NCI-H345 treated with DMSO at 0.1 percent for 48 hours (cell line): Measurements from ENCODE around the gene PDE11A.
"Not testable (repeated sequence)": the region's sequence is repeated elsewhere in the genome, so short reads cannot be mapped to it uniquely, and the experiment has no call there.

Experiments
- DNase-seq: peaks from one replicate; lab custom pipeline; 2025; ENCODE audit not compliant: unreplicated experiment; lab: John Stamatoyannopoulos, UW

PDE11A gene

GRCh38 chr2:178072383-178073301 is at the start of gene PDE11A:
Gene PDE11A (minus strand): TSS chr2:178072777. CDS start chr2:178072437, 340 bp downstream.
- peak; percentile 68 for DNase-seq

DNA sequence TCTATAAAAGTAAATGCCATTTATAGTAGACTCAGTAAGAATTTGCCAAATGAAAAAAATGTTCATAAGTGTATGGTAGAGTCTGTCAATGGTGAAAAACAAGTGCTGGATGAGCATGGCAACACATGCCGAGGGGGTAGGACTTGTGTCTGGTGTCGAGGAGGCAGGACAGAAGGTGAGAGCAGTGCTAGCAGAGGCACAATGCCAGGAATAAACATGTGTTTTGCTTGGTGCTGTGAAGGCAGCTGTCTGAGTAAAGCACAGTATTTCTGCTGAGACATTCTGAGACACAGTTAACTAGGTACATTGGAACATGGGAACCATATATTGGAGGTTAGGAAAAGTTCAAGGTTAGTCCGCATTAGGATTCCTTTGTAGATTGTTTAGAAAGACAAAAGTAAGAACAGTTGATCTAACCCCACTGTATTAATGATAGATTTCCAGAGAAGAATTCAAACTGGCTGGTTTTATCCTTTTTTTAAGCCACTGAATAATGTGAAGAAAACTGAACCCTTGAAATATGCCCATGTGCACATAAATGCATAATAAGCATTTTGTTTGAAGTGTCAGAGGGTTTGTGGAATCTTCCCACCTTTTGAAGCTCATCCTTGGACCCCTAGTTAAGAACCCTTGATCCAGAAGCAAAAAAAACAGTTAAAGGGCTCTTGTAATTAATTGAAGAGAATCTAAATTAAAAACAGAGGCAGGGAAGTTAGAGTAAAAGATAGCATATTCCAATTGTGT is 46.8 kb upstream of the PDE11A start:
- DNase-seq = no peak

DNA sequence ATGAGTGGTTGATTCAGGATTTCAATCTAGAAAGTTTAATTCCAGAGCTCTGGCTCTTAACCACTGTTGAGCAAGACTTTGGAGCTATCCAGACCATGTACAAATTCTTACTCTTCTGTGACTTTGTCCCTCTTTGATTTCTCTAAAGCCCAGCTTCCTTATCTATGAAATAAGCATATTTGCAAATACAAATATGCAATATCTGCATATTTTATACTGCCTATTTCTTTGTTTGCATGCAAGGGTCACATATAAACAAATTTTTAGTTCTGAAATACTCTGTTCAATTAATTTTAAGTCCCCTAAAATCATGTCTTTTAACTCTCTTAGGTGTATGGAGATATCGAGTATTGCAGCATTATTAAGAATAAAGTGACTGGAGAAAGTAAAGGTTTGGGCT is 45.1 kb upstream of the PDE11A start:
- DNase-seq = no peak

DNA sequence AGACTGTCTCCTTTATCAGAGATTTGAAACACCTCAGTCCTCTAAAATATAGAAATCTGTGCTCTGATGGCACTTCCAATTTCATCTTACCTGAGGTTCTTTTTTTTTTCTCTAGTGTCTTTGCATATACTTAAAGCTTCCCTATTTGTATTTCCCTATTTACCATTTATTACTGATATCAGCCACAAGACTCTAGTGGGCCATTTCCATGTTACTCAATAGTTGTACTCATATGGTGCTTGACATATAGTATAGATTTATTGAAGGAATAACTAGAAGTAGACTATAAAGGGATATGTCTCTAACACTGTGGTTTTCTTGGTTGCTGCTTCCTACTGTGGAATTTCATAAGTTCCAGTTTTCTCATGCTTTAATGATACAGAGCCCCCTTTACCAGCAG is 42.7 kb upstream of the PDE11A start:
- no peak for DNase-seq

DNA sequence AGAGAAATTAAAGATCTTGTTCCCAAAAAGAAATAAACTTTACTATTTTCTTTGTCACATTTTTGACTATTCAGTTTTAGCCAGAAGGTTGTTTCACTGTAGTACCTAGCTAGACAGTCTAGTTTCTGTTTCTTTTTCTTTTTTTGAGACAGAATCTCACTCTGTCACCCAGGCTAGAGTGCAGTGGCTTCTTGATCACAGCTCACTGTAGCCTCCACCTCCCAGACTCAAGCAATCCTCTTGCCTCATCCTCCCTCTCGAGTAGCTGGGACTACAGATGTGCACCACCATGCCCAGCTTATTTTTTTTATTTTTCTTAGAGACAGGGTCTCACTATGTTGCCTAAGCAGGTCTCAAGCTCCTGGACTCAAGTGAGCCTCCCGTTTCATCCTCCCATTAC is 41.9 kb upstream of the PDE11A start:
- DNase-seq = no peak

DNA sequence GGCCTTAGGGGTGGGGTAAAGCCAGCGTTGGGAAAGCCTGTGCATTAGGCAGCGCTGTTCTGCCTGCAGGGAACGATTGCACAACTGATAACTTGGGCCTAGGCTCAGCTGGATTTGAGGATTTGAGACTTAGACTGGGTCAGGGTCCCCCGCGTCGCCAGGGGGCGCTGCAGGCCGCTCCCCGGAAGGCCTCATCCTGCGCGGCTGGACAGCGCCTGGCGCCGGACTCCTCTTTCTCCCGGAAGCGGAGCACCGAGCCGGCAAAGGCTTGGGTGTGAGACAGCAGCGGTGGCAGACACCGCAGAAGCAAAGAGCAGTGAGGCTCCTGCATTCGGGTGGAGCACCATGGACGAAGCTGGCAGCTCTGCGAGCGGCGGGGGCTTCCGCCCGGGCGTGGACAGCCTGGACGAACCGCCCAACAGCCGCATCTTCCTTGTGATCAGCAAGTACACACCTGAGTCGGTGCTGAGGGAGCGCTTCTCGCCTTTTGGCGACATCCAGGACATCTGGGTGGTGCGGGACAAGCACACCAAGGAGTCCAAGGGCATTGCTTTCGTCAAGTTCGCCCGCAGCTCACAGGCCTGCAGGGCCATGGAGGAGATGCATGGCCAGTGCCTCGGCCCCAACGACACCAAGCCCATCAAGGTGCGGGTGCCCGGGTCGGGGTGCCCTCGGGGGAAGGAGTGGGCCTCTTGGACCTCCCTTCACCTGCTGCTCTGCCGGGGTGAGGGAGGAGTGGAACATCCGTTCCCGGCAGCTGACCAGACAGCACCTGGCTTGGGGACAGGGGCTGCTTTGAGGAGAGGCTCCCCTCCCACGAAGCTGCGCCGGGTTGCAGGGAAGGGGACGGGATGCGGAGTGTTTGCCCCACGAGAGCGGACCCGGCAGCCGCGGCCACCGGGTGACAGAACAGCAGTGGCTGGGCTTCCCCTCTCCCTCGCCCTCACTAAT is 39.9 kb upstream of the PDE11A start, which contains the start of gene RBM45:
Gene RBM45 (plus strand): TSS at position 236 of the 951 bp plus-strand sequence. CDS start 110 bp downstream, at position 346.
- peak; percentile 85 for DNase-seq

GRCh38 chr2:178111743-178112142 is 39.2 kb upstream of the PDE11A start:
- no peak for DNase-seq

DNA sequence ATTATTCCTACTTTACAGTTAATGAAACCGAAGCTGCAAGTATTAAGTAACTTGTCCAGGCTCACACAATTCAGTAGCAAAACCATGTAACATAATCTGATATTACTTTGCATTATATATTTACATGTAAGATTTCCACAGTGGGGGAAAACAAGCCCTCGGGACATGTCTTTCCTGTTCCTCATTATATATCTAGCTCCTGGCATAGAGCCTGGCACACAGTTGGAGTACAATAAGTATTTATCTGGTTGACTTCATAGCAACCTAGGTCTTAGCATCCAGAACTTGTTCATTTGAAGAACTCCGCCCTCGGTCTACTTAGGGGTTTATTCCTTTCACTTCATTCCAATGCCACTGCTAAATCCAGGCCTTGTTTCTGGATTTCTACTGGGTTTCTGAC is 38.1 kb upstream of the PDE11A start:
- DNase-seq = no peak

GRCh38 chr2:178109813-178110212 is 37.2 kb upstream of the PDE11A start:
- DNase-seq = peak; percentile 45

DNA sequence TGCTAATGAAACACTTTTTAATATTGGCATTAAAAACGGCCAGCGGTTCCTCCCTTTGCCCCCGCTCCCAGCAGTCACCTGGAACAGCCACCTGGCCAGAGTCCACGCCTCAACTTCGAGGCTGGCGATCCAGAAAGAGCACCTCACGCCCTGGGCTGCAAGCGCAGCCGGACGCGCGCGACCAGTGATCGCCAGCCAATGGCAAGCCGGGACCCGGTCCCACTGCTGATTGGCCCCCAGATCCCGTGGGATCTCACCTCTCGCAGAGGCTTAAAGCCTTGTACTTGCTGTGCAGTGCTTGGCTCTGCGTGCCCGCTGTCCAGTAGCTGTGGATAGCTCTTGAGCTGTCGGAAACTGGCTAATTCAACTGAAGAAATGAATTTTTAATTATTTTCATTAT is 35.6 kb upstream of the PDE11A start:
- DNase-seq = no peak

GRCh38 chr2:178106053-178106452 is 33.5 kb upstream of the PDE11A start:
- DNase-seq = no peak

DNA sequence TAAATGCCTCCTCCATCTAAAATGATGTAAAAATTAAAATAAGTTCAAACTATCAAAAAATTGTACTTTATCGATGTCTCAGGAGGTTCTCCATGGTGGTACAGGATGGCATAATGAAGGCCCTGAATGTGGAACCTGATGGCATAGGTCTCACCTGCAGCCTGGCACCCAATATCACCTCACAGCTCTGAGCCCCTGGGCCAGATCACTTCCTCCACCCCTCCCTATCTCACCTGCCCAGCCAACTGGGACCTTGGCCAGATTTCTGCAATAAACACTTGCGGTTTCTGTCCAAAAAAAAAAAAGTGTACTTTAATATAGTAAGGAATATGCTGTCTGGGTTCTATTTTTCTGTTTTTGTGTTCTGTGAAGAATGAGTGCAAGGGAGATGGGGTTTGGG is 33.0 kb upstream of the PDE11A start:
- DNase-seq = no peak

DNA sequence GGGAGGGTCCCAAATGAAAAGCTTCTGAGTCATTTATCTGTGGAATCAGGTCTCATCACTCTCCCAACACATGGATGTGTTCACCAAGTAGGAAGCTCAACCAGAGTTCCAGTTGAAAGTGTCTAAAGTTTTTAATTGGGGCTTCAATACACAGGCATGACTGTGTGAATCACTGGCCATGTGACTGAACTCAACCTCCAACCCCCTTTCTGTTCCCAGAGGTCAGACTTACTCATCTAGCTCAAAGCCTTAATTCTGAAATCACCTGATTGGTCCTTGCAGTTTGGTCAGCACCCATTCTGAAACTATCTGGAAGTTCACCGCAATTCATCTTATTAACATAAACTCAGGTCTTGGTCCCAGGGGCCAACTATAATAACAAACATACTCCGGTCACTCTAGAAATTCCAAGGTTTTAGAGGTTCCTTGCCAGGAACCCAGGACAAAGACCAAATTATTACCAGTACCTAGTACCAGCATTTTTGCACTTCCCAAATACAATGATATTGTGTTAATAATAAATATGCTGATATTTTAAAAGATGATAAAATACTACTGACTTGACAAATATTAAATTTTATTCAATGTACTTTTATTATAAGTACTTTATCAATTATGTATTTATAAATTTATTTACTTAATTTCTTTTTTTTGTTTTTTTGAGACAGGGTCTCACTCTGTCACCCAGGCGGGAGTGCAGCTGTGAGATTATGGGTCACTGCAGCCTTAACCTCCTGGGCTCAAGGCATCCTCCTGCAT is 28.9 kb upstream of the PDE11A start:
- DNase-seq = no peak

GRCh38 chr2:178093471-178093870 is 20.9 kb upstream of the PDE11A start:
- no peak for DNase-seq

GRCh38 chr2:178088774-178089270 is 16.2 kb upstream of the PDE11A start:
- DNase-seq = no peak

GRCh38 chr2:178084273-178084672 is 11.7 kb upstream of the PDE11A start:
- DNase-seq = no peak

DNA sequence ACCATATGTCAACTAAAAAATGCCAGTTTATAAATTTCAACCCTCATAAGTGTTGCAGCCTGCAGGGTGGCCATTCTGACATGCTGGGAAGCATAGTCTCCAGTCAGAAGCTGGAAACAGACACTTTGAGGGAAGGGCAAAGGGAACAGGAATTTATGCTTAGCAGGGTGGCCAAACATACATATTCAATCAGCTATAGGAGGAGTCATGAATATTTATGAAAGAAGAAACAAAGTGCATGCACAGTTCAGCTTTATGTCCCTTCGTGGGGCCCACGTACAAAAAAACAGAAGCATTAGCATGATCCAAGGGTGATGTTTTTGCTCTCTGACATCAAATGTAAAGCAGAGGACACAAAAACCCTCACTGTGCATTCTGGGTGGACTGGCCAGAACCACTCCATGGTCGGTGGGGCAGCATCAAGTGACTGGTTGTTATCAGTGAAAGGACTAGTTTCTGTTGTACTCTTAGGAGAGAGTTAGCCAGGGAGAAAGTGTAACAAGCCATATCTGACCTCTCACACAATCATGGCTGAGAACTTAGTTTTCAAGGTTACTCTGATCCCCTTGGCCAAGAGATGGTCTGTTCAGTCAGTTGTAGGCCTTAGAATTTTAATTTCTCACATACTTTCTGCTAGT is 9.9 kb upstream of the PDE11A start:
- DNase-seq = no peak

- DNase-seq = not testable (repeated sequence)
These were observed 6.7 kb upstream of the PDE11A start for GRCh38 chr2:178079279-178079678.

DNA sequence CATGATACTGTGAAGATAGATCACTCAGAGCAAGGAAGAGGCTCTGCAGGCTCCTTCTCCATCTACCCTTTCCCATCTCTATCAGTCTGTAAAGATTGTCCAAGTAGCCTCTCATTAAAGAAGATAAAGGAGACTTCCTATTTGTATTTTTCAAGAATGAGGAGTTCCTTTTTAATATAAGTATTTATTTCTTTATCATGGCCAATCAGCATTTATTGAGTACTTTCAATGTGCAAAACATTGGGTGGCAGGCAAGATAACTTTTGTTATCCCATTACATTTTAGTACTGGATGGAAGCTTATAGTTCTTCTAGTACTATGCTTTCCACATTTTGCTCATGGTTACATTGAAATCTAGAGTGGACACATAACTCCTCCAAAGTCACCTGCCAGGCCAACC is 3.6 kb upstream of the PDE11A start:
- no peak for DNase-seq

- no peak for DNase-seq
These were observed 2.4 kb upstream of the PDE11A start for GRCh38 chr2:178075006-178075326.
